Endometrium (tissue), 2 donors: ENCODE data around the gene GRM5.
"Not testable (repeated sequence)": the region's sequence is repeated elsewhere in the genome, so short reads cannot be mapped to it uniquely, and the experiment has no call there.

ENCODE experiments used
- FAIRE-seq: peaks from 2 replicates; lab custom pipeline; 2012; peaks lifted over from hg19 to GRCh38; lab: Jason Lieb, UNC
- donor health status: control.
- donor health status: control.

Gene GRM5

DNA sequence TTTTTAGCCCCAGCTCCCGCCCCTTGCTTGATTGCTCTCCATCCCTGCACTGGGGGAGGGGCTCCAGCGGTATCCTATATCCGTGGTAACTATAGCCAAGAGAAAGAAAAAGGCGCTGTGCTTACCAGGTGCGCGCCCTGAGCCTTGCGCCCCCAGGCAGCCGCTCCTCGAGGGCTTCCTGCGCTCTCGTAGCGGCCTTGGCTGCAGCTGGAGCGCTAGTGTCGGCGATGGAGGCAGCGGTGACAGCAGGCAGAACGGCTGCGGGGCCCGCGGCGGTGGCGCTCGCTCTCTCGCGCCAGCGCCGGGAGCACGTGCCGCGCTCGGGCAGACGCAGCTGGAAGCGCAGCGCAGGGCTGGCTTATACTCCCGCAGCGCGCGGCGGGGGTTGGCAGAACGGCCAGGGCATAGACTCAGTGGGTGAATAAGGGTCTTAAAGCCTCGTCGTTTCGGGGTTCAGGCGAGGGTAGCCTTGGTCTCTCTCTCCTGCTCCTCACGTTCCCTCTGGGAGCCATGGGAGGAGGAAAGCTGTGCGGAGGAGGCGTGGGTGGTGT lies at the start of gene GRM5:
Gene GRM5, minus strand, starts transcription at position 332 of the 551 bp plus-strand sequence. CDS start 18,110 bp downstream, outside the sequence.
- not testable (repeated sequence) for FAIRE-seq

DNA sequence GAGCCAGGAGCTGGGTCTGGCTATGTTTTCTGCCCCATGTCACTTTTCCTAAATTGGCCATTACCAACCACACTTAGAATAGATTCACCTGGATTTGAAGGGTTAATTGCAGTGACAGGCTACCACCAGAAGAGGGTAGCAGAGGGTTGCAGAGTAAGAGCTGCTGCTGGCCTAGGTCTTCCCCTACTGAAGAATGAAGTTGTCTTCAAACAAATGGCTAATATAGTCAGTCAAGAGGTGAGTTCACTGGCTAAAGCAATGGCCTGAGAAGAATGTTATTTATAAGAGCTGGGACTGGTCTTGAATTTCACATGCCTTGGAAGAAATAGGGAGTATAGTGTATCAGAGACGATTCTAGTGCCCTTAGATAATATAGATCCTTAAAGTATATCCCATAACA lies 32.2 kb upstream of the GRM5 start:
- FAIRE-seq, result peak; percentile 72

DNA sequence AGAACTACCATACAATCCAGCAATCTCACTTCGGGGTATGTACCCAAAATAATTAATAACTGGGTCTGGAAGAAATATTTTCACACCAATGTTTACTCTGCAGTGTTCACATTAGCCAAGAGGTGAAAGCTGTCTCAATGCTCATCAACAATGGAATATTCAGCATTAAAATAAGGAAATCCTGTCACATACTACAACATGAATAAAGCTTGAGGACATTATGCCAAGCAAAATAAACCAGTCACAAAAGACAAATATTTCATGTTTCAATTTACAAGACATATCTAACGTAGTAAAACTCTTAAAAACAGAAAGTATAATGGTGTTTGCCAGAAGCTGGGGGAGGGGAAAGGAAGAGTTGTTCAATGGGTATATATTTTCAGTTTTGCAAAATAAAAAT lies 28.0 kb upstream of the GRM5 start:
- FAIRE-seq, result not testable (repeated sequence)

DNA sequence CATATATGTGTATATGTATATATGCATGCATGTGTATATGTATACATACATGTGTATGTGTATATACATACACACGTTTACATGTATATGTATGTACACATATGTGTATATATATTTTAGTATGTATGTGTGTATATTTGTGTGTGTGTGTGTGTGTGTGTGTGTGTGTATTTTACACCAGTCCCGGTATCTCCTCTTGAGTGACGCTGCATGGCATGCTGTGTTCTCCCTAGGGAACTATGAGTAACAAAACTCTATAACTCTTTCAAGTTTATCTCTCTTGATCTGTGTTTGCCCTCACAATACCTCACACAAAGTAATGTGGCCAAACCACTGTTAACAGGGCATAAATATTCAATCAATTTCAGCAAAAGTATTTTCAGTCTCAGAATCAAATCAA lies 19.2 kb upstream of the GRM5 start:
- not testable (repeated sequence) for FAIRE-seq

DNA sequence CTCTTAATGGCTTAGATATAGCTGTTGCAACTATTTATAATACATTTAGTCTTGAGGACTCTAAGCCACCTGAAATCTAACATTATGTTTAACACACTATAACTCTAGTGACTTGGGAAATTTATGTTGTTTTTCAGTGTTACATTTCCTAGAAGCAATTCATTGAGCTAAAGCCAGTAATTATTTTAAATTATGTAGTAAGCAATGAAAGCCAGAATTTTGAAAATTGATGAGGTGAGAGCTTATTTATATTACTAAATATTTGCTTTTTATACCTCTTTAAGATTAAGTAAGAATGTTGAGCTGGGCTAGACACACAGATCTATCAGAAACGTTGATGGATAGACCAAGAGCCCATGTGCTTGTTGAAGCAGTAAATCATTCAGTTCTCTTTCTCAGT lies 5.1 kb upstream of the GRM5 start:
- not testable (repeated sequence) for FAIRE-seq

DNA sequence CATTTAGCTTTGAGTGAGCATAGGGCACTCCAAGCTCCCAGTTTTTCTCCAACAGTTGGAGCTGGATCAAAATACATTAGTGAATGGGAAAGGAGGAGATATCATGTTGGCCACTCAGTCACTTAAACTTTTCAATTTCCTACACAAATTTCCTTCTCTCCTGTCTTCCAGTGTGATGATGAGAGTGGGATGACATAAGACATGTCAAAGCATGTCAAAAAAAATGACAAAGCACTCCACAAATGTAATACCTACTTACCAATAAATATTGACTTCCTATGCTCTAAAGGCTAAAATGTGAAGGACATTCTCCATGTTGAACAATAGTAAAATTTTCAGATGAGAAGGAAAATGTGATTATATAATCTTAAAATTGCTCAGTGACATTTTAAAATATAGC lies 1.5 kb upstream of the GRM5 start:
- no peak for FAIRE-seq

DNA sequence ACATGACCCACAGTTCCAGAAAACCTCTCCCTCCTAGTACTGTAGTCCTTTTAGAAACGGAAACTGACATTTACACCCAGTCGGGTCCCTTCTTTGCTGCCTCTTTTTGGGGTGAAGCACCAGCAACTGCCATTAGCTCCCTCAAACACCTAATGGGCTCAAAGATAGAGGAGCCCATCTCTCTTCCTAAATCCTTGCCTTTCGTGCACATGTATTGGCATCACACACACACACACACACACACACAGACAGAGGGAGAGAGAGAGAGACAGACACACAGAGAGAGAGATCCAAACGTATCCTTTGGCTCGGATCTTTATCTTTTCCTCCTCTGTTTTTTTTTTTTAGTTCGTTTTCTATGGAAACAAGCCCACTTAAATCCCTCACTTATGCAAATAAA lies 716 bp downstream of the GRM5 start:
- FAIRE-seq, result no peak

DNA sequence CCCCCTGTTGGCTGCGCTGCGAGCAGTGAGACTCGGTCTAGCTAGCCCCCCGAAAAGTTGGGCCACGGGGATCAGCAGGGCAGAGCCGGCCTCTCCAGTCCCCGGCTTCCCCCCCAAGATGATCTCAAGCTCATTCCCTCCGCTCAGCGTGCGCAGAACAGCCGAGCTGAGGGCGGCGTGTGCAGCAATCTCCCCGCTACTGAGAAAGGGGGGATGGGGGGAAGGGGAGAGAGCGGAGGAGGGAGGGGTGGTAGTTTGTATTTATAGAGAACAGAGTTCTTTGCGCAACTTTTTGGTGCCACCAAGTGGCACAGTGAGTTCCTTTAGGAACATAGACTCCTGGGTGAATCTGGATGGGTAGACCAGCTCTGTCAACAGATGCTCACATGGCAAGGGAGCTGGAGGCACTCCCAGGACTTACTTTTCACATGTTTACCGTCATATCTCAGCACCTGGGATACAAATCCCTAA lies 2.3 kb downstream of the GRM5 start:
- FAIRE-seq, result not testable (repeated sequence)

DNA sequence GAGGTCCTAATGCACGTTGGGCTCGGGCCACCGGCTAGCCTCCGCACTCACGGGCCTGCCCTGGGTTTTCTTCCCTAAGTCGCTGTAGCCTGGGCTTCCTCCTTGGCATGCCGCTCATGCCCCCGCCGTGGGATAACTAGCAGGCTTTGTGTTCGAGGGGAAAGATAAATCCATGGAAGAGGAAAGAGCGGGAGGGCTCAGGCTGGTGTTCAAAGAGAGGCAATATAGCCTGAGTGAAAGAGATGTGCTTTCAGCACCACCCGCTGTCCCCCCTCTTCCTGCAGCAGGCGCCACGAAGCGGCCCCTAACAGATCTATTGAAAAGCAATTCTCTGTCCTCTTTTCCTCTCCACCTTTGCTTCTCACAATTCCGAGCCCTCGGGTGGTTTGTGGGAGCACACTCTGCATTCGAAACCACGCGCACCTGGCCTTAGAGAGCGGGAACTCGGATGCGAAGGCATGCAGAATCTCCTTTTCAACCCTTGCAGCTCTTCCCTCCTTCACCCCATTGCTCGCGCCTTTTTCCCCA lies 2.9 kb downstream of the GRM5 start:
- not testable (repeated sequence) for FAIRE-seq

DNA sequence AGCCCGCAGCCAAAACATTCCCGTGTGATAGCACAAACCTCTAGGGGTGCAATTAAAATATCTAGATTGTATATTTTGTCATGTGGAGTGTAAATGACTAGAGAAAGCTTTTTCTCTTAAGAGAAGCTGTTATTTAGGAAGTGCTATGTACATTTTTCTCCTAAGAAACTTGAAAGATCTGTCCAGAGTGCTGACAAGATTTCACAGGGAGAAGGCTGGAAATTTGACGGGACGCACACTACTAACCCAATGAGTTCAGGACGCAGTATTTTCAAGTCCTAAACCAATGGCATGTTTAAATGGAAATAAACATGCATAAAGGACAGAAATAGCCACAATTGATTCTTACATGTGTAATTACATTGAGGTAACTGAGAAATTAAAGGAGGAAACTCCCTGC lies 3.9 kb downstream of the GRM5 start:
- not testable (repeated sequence) for FAIRE-seq

DNA sequence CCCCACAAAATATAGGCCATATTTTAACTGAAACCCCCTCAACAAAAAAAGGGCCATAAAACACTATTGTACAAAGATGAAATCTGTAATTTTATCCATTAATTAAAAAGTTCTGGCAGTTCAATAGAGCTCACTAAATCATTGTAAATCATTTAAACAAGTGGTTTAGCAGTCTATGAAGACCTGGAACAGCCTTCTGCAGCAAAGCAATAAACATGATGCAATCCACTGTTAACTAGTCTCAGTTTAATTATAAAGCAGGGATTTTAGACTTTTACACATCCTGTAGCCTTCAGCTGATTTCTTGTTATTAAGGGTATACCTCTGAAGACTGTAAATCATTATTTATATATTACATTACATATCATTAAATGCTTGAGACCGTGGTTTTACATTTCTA lies 8.4 kb downstream of the GRM5 start:
- FAIRE-seq, result not testable (repeated sequence)

DNA sequence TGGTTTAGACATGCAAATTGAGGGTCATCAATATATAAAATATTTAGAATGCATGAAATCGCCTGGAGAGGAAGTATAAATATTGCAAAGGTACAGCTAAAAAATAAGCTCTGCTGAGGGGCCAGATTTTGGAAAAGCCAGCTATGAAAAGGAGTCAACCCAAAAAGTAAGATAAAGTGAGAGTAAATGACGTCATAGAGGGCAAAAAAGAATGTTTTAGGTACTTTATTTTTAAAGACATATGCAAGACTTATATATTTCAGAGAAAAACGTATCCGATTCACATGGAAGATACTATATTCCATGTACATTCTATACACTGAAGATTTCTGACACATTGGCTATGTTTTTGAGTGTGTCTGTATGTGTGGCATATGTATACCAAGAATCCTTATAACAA lies 13.6 kb downstream of the GRM5 start:
- no peak for FAIRE-seq

DNA sequence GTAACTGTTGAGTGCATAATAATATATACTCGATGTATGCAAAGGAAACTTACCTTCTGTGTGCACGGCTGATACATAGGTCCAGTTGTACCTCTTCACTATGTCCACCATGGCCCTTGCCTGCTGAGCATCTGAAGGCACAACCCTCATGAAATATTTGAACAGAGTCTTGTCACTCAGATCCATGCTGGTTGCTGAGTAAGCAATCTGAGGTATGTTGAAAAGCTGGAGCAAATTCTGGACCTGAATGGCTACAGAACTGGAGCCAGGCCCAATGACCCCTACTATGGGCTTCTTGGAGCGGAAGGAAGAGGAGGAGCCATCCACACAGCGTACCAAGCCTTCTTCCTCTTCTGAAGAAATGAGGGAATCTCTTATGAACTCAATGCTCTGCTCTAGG lies 18.6 kb downstream of the GRM5 start:
- not testable (repeated sequence) for FAIRE-seq

DNA sequence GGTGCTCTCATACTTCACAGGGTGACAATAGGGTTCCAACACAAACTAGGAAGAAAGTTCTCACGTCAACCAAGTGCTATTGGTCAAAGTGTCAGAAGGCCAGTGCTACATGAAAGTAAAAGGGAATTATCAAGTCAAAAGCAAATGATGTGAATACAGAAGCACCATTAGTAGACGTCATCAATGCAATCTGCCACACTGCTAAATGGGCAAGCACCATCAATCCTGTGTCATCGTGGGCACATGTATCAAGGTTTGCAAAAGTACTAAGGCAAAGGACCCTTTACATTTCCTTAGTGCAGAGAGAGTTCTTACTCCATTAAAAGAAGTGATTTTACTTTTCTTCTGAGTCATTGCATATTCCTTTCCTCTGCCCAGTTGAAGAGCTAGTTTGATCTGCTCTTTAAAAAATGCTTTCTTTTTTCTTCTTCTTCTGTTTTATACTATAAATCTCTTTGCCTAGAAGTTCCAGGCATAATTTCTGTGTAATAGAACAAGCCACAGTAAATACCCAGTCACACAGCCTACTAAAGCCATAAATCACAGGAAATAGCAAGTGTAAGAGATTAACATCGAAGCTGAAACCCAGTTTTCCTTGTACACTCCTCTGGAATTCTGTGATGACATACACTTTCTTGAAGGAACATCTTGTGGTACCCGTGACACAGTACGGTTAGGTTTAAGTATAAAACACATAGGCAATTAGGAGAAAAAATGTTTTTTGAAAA lies 21.8 kb downstream of the GRM5 start:
- not testable (repeated sequence) for FAIRE-seq

DNA sequence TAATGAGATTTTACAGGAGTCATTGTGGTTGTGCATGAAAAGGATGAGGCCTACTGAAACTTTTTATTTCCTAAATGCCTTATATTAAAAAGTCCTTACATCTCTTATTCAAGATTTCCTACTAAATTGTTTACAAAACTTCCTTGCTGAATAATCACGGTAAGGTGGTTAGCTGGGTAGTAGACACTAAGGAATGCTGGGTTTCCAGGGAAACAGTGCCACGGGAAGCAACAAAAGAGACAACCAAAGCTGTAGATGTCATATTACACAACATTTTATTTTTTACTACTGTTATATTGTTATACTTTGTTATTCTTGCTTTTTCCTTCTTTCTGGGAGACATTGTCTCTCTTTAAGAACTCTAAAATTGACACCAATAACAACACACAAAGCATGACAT lies 36.1 kb downstream of the GRM5 start:
- FAIRE-seq, result not testable (repeated sequence)

DNA sequence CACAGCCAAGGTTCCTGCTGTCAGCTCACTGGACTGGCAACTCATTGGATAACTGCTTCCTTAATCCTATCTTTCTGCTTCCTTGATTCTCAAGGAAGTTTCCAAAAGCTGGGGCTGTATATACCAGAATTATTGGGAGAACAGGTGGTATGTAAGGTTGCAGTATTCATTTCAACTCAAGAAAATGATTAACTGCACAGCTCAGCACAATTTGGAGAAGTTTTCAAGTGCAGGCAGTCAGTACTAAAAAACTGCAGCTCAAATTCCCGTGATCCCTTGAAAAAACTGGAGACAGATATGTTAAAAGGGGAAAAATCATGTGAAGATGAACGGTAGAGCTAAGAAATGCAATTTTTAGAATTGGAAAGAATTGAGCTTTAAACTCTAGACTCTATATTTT lies 44.4 kb downstream of the GRM5 start:
- FAIRE-seq, result no peak

DNA sequence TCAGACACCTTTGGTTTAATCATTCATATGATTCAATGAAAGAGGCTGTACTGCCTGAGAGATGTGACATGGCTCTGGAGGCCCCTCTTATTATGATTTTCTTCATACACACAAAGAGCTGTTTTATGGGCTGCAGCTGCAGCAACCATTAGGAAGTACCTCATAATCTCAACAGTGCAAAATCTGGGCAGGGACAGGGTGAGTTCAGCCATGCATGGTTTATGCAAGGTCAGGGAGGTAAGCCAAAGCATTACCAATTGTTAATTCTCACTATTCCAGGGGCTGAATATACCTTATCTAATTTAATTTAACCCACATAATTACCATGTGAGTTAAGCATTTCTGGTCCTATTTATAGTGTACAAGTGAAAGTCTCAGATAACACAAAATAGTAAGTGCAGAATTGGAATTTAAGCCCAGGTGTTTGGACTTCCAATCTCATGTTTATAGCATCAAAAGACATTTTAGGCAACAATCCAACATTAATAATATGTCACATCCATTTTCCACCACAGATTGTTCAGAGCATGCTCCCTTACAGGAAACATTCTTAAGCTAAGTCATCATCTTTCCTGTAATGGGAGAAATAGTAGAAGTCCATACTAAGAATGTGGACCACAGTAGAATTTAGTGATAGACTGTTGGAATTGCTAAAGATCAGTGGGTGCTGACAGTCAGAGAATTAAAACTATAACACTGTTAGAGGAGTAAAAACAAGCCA lies 45.8 kb downstream of the GRM5 start:
- not testable (repeated sequence) for FAIRE-seq

DNA sequence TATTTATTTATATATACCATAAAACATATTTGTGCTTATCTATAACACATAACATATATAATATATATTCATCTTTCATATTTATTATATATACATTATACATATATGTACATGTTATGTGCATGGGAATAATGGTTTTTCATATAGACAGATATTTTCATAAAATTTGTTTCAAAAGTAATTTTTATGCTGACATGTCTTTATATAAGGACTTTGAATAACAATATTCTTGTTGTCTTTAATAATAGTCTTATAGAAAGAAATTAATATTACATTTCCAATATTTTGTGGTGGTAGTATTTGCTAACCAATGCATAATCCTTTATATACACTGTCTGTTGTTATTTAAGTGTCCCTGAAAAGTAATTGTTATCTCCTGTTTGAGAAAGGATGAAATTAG lies 49.6 kb downstream of the GRM5 start:
- no peak for FAIRE-seq

DNA sequence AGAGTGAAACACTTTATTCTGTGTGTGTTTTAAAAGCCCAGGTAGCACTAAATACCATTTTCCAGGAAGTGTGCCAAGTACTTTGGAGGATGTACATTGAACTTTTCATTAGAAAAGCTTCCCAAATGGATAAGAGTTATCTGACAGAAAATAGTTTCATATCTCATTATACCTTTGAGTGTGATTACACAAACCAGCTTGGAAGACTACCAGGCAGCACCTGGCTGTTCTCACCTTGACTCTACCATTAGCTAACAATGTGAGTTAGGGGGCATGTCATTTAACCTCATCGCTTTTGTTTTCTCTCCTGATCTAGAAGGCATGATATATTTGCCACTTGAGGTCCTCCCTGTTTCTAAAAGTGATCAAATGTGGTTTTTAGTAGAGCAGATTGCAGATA lies 50.2 kb downstream of the GRM5 start:
- no peak for FAIRE-seq

DNA sequence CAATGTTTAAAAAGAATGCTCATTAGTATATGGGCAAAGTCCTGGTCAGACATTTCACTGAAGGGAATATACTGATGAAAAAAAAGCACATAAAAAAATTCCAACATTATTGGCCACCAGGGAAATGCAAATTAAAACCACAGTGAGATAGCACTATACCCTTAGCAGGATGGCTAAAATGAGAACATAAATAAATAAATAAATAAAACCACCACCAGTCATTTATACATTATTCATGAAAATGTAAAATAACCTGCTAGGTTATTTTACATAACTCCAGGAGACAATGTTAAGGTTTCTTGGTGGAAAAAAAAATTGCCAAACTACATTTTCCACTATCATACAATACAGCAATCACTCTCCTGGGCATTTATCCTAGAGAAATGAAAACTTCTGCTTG lies 64.9 kb downstream of the GRM5 start:
- FAIRE-seq, result not testable (repeated sequence)

DNA sequence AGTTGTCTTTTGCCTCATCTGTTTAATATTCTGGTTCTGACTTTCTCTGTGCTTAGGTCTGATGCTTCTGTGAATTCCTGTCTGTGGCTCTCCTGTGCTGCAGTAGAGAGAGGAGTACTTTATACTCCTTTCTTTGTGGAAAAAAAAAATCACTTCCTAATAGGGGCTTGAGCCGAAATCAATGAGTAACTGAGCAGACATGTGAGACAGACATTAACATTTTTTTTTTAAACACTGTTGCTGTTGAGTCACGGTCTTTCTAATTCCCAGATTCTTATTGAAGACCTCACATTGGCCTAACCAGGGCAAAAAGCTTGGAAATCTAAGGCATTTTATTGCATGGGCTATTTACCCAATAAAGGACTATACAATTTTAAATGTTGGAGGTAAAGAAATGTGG lies 86.1 kb downstream of the GRM5 start:
- FAIRE-seq, result no peak

DNA sequence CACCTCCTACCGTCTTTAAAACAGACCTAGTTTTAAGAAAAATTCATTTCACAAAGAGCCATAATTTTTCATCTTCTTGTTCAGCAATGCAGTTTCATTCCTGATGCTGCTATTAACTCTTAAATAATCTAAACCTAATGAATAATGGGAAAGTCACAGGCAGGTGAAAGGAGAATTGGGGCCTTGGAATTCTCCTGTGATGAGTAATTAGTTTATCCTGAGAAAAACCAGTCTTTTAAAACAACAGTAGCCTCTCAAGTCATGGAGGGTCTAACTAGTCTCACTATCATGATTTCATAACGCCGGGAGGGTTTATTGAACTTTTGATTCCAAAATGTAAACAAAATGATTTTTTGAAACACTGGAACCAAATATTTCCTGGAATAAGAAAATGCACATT lies 86.8 kb downstream of the GRM5 start:
- not testable (repeated sequence) for FAIRE-seq

DNA sequence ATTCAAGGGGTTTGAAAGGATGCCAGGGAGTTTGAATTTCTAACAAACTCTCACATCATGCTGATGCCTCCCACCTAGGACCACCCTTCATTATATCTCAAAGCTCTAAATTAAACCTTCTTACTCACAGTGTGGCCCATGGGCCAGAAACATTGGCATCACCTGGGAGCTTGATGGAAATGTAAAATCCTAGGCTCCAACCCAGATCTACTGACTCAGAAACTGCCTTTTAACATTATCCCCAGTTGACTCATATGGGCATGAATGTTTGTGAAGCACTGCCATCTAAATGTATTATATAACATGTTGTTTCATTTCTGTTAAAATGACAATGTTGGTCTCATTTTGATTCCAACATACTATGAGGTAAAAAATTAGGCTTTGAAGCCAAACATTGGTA lies 90.3 kb downstream of the GRM5 start:
- not testable (repeated sequence) for FAIRE-seq
